T follicular helper cell (primary cell): ENCODE data around the gene FZD1.

ENCODE experiments used
- DNase-seq: peaks from one replicate; pipeline ENCODE4 v3.0.0-alpha.2; 2020; ENCODE audit warnings: low read depth

FZD1 gene

DNA sequence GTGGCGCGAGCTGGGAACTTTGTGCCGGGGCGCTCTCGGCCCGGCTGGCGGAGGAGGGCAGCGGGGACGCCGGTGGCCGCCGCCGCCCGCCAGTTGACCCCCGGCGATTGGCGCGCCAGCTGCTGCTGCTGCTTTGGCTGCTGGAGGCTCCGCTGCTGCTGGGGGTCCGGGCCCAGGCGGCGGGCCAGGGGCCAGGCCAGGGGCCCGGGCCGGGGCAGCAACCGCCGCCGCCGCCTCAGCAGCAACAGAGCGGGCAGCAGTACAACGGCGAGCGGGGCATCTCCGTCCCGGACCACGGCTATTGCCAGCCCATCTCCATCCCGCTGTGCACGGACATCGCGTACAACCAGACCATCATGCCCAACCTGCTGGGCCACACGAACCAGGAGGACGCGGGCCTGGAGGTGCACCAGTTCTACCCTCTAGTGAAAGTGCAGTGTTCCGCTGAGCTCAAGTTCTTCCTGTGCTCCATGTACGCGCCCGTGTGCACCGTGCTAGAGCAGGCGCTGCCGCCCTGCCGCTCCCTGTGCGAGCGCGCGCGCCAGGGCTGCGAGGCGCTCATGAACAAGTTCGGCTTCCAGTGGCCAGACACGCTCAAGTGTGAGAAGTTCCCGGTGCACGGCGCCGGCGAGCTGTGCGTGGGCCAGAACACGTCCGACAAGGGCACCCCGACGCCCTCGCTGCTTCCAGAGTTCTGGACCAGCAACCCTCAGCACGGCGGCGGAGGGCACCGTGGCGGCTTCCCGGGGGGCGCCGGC, 870 bp downstream of the FZD1 start:
- no peak for DNase-seq

DNA sequence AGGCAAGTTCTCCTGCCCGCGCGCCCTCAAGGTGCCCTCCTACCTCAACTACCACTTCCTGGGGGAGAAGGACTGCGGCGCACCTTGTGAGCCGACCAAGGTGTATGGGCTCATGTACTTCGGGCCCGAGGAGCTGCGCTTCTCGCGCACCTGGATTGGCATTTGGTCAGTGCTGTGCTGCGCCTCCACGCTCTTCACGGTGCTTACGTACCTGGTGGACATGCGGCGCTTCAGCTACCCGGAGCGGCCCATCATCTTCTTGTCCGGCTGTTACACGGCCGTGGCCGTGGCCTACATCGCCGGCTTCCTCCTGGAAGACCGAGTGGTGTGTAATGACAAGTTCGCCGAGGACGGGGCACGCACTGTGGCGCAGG, 1.4 kb downstream of the FZD1 start:
- no peak for DNase-seq

DNA sequence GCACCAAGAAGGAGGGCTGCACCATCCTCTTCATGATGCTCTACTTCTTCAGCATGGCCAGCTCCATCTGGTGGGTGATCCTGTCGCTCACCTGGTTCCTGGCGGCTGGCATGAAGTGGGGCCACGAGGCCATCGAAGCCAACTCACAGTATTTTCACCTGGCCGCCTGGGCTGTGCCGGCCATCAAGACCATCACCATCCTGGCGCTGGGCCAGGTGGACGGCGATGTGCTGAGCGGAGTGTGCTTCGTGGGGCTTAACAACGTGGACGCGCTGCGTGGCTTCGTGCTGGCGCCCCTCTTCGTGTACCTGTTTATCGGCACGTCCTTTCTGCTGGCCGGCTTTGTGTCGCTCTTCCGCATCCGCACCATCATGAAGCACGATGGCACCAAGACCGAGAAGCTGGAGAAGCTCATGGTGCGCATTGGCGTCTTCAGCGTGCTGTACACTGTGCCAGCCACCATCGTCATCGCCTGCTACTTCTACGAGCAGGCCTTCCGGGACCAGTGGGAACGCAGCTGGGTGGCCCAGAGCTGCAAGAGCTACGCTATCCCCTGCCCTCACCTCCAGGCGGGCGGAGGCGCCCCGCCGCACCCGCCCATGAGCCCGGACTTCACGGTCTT, 1.9 kb downstream of the FZD1 start:
- no peak for DNase-seq

DNA sequence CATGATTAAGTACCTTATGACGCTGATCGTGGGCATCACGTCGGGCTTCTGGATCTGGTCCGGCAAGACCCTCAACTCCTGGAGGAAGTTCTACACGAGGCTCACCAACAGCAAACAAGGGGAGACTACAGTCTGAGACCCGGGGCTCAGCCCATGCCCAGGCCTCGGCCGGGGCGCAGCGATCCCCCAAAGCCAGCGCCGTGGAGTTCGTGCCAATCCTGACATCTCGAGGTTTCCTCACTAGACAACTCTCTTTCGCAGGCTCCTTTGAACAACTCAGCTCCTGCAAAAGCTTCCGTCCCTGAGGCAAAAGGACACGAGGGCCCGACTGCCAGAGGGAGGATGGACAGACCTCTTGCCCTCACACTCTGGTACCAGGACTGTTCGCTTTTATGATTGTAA, 2.5 kb downstream of the FZD1 start:
- no peak for DNase-seq

DNA sequence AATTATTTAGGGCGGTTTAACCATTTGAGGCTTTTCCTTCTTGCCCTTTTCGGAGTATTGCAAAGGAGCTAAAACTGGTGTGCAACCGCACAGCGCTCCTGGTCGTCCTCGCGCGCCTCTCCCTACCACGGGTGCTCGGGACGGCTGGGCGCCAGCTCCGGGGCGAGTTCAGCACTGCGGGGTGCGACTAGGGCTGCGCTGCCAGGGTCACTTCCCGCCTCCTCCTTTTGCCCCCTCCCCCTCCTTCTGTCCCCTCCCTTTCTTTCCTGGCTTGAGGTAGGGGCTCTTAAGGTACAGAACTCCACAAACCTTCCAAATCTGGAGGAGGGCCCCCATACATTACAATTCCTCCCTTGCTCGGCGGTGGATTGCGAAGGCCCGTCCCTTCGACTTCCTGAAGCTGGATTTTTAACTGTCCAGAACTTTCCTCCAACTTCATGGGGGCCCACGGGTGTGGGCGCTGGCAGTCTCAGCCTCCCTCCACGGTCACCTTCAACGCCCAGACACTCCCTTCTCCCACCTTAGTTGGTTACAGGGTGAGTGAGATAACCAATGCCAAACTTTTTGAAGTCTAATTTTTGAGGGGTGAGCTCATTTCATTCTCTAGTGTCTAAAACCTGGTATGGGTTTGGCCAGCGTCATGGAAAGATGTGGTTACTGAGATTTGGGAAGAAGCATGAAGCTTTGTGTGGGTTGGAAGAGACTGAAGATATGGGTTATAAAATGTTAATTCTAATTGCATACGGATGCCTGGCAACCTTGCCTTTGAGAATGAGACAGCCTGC, 3.1 kb downstream of the FZD1 start:
- no peak for DNase-seq

DNA sequence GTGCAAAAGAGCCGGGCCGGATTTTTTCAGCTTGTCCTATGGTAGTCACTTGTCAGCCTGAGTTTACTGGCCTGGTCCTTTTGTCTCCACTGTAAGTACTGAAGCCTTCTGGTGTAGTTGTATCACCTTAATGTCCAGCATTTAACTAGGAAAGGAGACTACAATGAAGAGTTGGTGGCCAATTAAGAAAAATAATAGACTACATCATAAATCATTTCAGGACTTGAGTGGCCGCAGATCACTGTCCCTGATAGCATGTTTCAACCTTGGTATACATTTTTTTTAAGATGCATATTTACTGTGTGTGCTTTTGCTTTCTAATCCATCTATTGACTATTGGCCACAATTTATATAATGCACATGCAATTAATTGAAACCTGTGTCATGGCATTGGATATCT, 6.1 kb downstream of the FZD1 start:
- no peak for DNase-seq

DNA sequence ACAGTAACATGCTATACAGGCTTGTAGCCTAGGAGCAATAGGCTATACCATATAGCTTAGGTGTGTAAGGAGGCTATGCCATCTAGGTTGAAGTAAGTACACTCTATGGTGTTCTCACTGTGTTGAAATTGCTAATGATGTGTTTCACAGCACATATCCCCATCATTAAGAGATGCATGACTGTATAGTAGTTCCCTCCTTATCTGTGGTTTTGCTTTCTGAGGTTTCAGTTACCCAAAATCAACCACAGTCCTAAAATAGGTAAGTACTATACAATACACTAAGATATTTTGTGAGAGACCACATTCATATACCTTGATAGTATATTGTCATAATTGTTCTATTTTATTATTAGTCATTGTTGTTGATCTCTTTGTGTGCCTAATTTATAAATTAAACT, 12.7 kb downstream of the FZD1 start:
- no peak for DNase-seq

DNA sequence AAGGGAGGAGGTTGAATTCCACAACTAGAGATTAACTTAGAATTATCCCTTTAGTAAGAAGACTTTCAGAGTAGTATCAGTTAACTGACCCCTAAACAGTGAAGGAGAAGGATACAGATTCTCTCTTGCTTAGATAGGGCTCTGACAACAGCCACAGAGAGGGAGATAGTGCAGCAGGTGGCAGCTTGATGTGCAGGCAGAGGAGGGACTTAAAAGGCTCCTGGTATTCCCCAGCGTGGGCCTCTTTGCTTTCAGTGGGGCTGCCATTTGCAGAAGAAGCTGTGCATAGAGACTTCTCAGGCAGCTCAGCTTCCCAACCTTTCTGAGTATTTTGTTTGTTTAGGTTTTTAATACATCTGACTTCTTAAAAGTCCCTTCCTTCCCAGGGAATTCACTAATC, 16.0 kb downstream of the FZD1 start:
- no peak for DNase-seq

DNA sequence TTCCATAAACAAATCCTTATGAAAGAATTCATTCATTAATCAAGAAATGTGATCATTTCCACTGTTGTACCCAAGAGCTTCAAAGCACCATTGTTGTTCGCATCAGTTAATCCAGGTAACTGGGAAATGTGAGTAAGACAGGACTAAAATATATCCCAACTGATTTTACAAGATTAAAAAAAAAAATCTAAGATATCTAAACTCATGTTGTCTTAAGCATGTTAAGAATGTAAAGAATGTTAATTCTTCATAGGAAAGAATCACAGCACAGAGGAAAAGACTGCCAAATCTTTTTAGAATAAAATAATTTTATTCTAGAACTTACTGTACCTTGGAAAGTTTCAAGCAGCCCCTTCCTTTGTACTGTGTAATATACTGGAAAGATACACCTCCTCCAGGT, 16.4 kb downstream of the FZD1 start:
- DNase-seq: no peak

DNA sequence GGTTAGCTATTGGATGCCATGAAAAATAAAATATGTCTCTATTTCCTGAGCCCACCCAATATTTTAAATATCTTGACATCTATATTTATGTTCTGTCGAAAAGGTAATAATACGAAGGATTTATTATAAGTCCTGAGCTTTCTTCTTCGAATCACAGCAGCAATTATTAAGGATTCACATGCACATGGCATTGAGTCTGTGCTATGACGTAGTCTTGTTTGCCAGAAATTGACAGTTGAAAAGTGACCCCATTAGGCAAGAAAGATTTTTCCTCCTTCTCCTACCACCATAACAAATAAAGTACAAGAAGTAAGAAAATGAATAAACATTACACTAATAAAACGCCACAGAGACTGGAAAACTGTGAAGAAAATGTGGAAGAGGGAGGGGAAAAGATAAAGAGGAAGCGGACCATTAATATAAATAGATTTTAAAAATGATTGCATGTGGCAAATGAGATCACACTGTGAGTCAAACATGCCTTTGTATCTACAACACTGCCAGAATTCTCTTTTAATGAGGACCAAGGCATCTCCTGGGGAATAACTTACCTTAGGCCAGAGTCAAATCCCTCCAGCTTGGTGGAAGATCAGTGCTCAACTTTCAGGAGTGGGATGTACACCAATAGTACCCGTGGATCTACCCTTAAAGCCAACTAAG, 21.6 kb downstream of the FZD1 start:
- DNase-seq: no peak

DNA sequence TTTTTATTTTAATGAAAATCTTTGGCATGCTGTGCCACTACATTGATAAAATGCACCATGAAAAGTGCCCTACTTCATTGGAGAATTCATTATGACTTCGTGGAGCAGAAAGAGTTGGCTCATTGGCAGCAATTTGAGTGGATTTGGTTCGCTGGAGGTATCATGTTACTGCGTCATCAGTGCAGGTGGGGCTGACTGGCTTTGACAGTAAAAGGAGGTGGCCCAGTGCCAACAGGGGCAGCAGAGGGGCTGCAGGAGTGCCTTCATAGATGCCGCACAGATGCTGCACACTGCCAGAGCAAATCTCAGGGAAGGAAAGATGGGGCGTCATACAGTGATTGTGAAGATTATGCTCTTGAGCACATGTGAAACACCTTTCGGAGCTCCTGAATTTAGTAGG, 22.2 kb downstream of the FZD1 start:
- no peak for DNase-seq

DNA sequence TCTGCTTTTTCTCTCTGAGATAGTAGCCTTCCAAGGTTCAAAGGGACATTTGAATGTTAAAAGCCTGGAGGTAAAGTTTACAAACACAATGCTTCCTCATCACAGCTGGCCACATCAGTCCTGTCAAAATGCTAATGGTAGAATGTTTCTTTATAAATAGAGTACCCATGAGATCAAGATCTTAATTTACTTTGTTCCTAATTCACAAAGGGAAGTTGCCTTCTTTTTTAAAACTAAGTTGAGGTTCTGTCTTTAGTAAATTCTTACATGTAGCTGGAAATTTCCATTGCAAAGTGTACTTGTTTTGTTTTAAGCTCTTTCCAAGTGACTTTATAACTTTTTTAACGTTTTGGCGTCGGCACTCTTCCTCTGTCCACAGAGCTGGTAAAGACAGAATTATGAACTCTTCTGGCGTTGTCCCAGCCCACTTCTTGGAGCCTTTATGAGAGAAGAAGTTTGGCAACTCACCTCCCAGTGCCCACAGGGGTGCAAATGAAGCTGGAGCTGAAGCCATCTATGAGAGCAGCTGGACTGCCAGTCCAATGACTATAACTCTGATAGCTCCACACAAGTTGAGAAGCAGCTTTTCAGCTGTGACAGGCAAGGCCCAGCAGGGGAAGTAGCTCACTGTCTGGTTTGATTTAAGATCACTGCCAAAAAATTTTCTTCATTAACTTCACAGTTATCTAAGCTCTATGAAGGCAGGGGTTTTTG, 23.3 kb downstream of the FZD1 start:
- no peak for DNase-seq

DNA sequence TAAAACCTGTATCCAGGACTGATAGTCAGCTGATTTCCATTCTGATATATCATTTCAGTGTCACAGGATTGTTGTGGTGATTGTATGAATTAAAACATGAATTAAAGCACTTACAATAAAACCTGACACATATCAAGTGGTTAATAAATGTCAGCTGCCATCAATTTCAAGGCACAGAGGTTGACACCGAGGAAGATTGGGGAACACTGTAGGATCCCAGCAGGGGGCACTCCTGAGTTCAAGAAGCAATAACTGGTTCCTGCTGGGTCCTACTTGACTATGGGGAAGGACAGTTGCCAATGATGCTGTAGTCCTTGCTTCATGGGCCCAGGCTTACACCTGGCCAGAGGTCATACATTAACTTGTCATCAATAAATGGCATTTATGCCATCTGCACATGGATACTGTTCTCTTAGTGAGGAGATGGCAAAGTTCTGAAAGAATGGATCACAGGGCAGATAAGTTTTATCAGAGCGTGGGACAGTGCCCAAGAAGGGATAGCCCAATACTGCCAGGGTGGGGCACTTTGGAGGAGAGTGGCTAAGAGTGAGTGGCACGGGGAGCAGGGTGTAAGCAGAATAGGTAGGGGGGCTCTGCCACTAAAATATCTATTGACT, 24.1 kb downstream of the FZD1 start:
- DNase-seq: no peak

DNA sequence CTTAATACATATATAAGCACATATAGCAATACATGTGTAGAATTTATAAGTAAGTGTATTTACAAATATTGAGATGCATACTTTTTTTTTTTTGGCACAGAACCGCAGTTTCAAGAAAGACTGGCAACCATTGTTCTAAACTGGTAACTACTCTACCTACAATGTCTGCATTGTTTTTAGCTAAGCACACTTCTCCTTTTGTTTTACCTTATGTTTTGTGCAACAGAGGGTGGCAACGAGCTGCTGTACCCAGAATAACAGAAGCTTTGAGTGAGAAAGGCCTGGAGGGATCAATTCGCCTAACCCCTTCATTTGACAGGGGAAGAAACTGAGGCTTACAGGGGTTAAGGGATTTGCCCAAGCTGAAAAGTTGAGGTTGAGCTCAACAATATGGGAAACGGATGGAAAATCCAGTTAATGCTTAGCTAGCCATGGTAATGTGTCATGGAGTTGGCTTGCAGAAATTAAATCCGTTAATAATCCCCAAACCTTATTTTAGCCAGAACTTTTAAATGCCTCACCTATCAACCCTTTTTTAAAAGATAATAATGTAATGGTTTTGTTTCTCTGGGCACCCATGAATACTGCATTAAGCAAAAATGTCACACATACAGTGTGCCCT, 25.5 kb downstream of the FZD1 start:
- no peak for DNase-seq

DNA sequence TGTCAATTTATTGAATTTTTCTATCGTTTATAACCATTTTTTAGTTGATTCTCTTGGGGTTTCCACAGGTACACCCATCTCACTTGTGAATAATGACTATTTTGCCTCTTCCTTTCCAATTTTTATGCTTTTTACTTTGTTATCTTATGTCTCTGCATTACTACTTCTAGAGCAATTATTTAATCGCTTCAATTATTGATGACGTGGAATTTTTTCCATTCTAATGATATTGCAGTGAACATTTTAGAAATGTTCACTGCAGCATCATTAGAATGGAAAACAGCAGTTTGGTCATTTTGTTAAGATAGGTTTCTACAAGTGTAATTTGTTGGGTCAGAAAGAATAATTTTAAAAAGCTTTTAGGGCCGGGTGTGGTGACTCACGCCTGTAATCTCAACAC, 27.1 kb downstream of the FZD1 start:
- no peak for DNase-seq

DNA sequence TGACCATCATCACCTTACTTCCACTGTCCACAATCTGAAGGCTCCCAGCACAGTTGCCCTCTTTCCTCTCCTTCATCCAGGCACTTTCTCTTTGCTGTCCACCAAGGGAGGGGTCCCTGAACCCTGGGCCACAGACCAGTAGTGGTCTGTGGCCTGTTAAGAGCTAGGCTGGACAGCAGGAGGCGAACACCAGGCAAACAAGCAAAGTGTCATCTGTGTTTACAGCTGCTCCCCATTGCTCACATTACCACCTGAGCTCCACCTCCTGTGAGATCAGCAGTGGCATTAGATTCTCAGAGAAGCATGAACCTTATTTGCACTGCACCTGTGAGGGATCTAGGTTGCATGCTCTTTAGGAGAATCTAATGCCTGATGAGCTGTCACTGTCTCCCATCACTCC, 27.7 kb downstream of the FZD1 start:
- no peak for DNase-seq

DNA sequence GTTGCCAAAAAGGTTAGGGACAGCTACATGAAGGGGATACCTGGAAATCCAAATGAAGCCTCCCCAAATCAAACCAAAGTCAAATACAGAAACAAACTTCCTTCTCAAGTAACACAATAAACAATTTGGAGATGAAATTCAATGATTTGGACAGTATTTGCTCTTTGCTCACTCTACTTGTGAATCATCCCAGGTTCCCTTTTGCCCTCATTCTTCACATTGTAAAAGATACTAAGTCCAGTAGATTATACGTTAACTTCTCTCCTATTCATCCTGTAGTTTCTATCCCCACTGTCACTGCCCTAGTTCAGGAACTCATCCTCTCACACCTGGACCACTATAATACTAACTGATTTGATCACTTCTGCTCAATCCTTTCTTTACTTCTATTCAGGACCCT, 28.3 kb downstream of the FZD1 start:
- DNase-seq: no peak

DNA sequence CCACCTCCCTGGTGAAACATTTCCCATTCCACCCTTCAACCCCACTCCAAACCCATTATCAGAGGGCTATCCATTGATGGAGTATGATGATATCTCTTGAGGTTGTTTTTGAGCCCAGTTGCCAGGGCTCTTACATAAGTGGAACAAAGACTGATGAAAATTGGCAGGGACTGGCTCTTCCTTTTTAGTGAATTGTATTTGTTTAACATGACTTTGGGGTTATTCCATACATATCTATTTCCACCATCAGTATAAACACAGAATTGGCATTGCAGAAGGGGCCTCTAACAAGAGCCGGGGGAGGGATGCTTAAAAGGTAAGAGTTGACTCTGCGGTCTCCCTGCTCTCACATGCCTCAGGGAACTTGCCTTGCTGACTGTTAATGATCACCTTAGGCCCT, 28.9 kb downstream of the FZD1 start:
- DNase-seq: no peak

DNA sequence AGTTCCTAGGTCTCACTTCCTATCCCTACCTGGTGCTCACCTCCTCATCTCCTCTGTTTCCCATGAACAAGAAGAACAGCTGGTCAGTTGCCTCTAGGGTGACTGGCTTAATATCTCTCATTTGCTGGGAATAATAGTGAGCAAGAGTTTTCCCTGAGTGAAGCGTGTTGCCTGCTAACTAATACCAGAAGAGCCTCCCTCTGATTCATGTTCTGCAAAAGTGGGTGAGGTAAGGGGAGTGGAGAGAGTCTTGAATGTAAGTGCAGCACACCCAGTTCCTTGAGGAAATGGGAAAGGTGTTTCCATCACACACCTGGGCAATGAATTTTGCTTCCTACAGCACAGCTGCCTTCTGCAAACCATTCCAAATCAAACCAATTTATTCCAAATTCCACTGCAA, 29.6 kb downstream of the FZD1 start:
- no peak for DNase-seq

DNA sequence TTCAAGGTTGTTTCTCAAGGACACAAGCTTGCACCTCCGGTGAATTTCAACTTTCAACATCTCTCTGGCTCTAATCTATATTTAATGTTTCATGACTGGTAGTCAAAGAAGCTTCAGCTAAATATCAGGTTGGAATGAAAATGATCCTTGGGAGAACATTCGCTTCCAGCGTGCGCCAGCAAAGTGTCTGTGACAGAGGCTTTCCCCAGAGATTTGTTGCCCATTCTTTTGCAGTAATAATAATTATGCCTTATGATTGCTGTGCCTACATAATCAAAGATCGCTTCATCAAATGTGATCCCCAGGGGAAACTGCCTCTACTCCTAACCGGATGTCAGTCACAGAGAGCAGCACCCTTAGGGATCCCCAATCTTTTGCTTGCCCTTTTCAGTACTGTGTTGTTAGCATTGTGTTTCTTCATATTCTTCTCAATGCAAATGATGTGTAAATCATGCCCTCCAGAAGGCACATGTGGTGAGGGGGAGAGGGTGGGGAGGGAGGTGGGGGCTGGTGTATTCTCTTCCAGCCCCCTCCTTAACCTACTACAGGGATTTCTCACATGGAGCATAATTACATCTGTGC, 30.5 kb downstream of the FZD1 start:
- DNase-seq: no peak

DNA sequence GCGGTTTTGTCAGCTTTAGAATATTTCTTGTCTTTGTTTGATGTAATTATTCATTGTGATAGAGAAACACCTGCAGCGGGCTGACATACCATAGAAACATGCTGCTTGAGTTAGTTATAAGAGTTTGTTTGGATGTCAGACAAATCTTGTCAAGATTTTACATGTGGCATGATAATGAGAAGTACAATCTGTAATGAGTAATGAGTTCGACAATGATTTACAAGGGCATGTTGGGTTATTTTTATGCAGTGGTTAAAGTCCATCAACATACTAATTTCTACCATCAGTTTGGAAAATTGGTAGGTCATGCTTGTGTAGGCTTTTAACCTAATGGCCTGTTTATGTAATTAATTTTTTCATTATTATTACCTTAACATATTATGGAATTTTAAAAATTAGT, 31.3 kb downstream of the FZD1 start:
- DNase-seq: no peak
